Measurements from ENCODE around the gene LRP8.

GRCh38 chr1:53271446-53272090 is 56.3 kb downstream of the LRP8 start:
- TF ChIP-seq CTCF (IDR thresholded peaks at IDR 0.05) (no peak), EP300 (IDR thresholded peaks at IDR 0.05) (no peak), POLR2AphosphoS5 (IDR thresholded peaks at IDR 0.05) (no peak)

All from gastroesophageal sphincter (tissue), 3 donors.